Cardiac muscle cell (in vitro differentiated cells and primary cell): ENCODE data around the gene CPXM2. TPM values are rescaled to one million over a fixed set of nuclear protein-coding genes. Genes with fewer than 3 reads are reported as not detected.

Experiments
- DNase-seq, 2 donors: peaks; one replicate each; pipeline versions ENCODE4 v3.0.0 to v3.0.0-alpha.2; 2010 to 2017; ENCODE audit warnings: low read depth in 1 of 2, low spot score in 1 of 2
- H3K27ac ChIP-seq: fragments of 200-600 bp; sonication (generic); 2 replicates; pipeline ENCODE4 v1.5.1; 2016
- H3K27me3 ChIP-seq: fragments of 200-600 bp; sonication (generic); 2 replicates; pipeline ENCODE4 v1.6.0; 2016; ENCODE audit warnings: control low read depth
- H3K36me3 ChIP-seq: fragments of 200-600 bp; sonication (generic); 2 replicates; pipeline ENCODE4 v1.5.1; 2016; ENCODE audit warnings: control low read depth
- H3K4me1 ChIP-seq: fragments of 200-600 bp; sonication (generic); 2 replicates; pipeline ENCODE4 v1.8.1; 2017; ENCODE audit warnings: low read depth, mild to moderate bottlenecking, mixed run types
- H3K4me3 ChIP-seq: fragments of 200-600 bp; sonication (generic); 2 replicates; pipeline ENCODE4 v1.5.1; 2016; ENCODE audit warnings: mild to moderate bottlenecking
- H3K9me3 ChIP-seq: fragments of 200-600 bp; sonication (generic); 2 replicates; pipeline ENCODE4 v1.5.1; 2017; ENCODE audit warnings: low read depth, mild to moderate bottlenecking, control low read depth
- CTCF ChIP-seq: IDR thresholded peaks from 2 replicates; pipeline ENCODE4 v1.5.1; 2012; ENCODE audit warnings: low read depth, mild to moderate bottlenecking, low read length
- polyA plus RNA-seq: library from polyadenylated mRNA; unstranded; fragments of >200 nt; fragmentation: Nextera tagmentation; extraction: Ambion mirVana; gene quantifications from 2 replicates; pipeline ENCODE4 v1.2.1, GENCODE V29; 2016
- total RNA-seq: library from RNA; depleted of rRNA; stranded (reverse); fragments of >200 nt; gene quantifications from 2 replicates; pipeline ENCODE4 v1.2.3, GENCODE V29; 2016

CPXM2 gene
- total and polyA plus RNA-seq, 2 experiments from 2014 or later: 0.39 to 1.3 TPM

- TF ChIP-seq CTCF: no peak
- H3K36me3 ChIP-seq: no peaks in the 10 kb centered on the region
- DNase-seq: no peak
- peaks cover 8% of the 10 kb centered on the region for H3K27me3 ChIP-seq
- H3K4me3 ChIP-seq: no peak overlapping the region
- H3K9me3 ChIP-seq: no peaks in the 10 kb centered on the region
- no peak overlapping the region for H3K27ac ChIP-seq
- H3K4me1 ChIP-seq: no peaks in the 10 kb centered on the region
Observed at GRCh38 chr10:123922126-123922525, 30.5 kb upstream of the CPXM2 start.

- Histone ChIP-seq H3K9me3 (no peaks in the 10 kb centered on the region), H3K4me3 (no peak overlapping the region), H3K27ac (no peak overlapping the region), H3K27me3 (peaks cover 2% of the 10 kb centered on the region), H3K36me3 (no peaks in the 10 kb centered on the region), H3K4me1 (no peaks in the 10 kb centered on the region)
- DNase-seq: no peak
- no peak for TF ChIP-seq CTCF
Observed at GRCh38 chr10:123916775-123917174, 25.2 kb upstream of the CPXM2 start.

DNA sequence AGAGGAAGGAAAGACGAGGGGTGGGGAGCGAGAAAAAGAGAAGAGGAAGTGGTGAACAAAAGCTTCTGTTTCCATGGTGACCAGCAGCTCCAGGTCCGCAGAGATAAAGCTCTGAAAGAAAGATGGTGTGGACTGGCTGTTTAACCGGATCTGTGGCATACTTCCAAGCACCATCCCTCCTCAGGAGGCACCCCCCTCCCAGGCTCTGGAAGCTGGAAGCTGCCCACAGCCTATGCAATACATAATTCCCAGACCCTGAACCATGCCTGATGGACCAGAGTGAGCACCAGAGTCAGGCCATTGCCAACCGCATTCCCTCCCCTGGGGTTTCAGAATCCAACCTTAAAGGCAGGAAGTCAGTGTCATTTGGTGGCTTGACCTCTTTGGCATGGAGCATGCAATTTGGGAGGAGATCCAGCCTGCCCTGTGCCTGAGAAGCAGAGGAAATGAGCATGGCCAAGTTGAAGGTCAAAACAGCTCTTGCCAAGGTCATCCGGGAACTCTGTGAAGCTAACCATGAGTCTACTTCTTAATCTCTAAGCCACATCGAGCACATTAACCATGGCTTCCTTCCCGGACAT, 22.2 kb upstream of the CPXM2 start:
- Histone ChIP-seq H3K36me3 (no peaks in the 10 kb centered on the region), H3K4me3 (no peak overlapping the region), H3K4me1 (no peaks in the 10 kb centered on the region), H3K9me3 (no peaks in the 10 kb centered on the region), H3K27me3 (peaks cover 8% of the 10 kb centered on the region), H3K27ac (no peak overlapping the region)
- TF ChIP-seq CTCF: no peak
- peak in 1 of 2 donors; percentile 57 for DNase-seq

DNA sequence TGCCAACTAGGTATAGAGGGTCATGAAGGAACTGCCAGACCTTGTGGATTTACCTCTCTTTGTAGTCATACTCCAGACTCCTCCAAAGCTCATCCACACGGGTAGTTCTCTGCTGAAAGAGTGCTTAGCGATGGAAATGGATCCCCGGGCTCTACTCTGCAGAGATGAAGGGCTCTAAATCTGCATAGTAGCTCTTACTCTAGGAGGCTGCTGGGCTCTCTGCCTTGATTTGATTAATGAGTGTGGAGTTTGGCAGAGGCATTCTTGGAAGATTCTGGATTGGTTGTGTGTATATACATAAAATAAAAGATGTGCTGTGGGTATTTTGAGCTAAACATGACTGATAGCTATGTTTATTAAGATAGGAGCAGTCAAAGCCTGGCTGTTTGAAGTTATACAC, 21.3 kb upstream of the CPXM2 start:
- TF ChIP-seq CTCF: no peak
- H3K4me1 ChIP-seq: no peaks in the 10 kb centered on the region
- peaks cover 11% of the 10 kb centered on the region for H3K27me3 ChIP-seq
- DNase-seq: no peak
- no peak overlapping the region for H3K27ac ChIP-seq
- H3K9me3 ChIP-seq: no peaks in the 10 kb centered on the region
- H3K4me3 ChIP-seq: no peak overlapping the region
- no peaks in the 10 kb centered on the region for H3K36me3 ChIP-seq

DNA sequence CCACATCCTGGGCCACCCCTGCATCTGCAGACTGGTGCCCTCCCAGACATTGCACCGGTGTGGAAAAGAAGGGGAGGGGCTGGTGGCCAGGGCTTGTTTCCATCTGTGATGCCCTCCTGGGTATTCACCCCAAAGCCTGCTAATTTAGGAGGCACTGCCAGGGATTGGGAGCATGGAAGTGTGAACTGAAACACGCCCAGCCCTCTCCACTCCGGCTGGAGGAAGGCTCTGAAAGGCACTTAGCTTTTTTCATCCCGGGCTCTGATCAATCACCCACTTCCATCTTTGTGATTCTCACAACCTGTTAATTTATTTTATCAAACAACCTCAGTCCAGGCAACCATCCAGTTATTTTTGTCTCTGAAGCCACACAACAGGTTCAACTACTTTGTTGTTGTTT, 20.9 kb upstream of the CPXM2 start:
- peaks cover 11% of the 10 kb centered on the region for H3K27me3 ChIP-seq
- peaks cover under 1% of the 10 kb centered on the region for H3K4me1 ChIP-seq
- TF ChIP-seq CTCF: no peak
- H3K27ac ChIP-seq: no peak overlapping the region
- DNase-seq: no peak
- H3K4me3 ChIP-seq: no peak overlapping the region
- H3K9me3 ChIP-seq: no peaks in the 10 kb centered on the region
- no peaks in the 10 kb centered on the region for H3K36me3 ChIP-seq
